ENCODE results near the gene ZPR1. TPM values are rescaled to one million over a fixed set of nuclear protein-coding genes. Genes with fewer than 3 reads are reported as not detected.

ZPR1 gene
- total and polyA plus RNA-seq, 2 of the 4 experiments (the other 2 are of a cell fraction), result 40.8 to 52.0 TPM

DNA sequence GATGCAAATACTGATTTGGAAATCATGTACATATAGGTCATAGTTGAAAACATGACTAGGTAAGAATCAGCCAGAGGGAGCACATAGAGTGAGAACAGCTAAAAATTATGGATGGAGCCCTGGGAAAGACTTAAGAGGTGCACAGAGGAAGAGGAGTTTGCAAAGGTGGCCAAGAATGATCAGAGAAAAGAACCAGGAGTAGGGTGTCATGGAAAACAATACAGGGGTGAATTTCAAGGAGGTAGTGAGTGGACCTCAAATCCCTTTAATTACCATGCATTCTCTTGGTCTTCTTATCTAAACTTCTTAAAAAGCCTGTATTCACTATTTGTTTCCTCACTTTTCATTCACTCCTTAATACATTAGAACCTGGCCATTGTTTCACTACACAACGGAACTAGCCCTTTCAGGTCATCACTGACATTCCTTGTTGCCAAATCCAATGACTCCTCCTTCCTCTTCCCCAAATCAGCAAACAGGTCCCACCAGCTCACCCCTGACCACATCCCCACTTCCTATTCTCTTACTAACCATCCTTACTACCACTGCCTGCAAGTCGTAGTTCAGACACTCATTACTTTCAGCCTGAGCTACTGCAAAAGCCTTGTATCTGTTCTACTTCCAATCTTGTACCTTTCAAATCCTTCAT, 37.6 kb downstream of the ZPR1 start:
- dilution Hi-C loops (cut with HindIII; ENCODE audit: low sequenced_read_pairs, unreplicated experiment), result no loop called here
- in situ Hi-C loops (cut with MboI; ENCODE audit: low sequenced_read_pairs), result no loop called here
- TF ChIP-seq NFE2L2 (IDR thresholded peaks at IDR 0.05; ENCODE audit: low read depth, low read length), result no peak
- no peak for TF ChIP-seq CHD1 (IDR thresholded peaks at IDR 0.05; ENCODE audit: low read depth, low read length)
- TF ChIP-seq, protein P1, sequence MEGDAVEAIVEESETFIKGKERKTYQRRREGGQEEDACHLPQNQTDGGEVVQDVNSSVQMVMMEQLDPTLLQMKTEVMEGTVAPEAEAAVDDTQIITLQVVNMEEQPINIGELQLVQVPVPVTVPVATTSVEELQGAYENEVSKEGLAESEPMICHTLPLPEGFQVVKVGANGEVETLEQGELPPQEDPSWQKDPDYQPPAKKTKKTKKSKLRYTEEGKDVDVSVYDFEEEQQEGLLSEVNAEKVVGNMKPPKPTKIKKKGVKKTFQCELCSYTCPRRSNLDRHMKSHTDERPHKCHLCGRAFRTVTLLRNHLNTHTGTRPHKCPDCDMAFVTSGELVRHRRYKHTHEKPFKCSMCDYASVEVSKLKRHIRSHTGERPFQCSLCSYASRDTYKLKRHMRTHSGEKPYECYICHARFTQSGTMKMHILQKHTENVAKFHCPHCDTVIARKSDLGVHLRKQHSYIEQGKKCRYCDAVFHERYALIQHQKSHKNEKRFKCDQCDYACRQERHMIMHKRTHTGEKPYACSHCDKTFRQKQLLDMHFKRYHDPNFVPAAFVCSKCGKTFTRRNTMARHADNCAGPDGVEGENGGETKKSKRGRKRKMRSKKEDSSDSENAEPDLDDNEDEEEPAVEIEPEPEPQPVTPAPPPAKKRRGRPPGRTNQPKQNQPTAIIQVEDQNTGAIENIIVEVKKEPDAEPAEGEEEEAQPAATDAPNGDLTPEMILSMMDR (conservative IDR thresholded peaks at IDR 0.05; ENCODE audit: low read depth, low read length), result no peak
- no peak for TF ChIP-seq MAZ (IDR thresholded peaks at IDR 0.05; ENCODE audit: borderline replicate concordance, low read depth, low read length)
- no peak for TF ChIP-seq RCOR1 (IDR thresholded peaks at IDR 0.05; ENCODE audit: insufficient replicate concordance, low read length)
- TF ChIP-seq MAFK (IDR thresholded peaks at IDR 0.05; ENCODE audit: low read depth, low read length), result no peak
- no peak for TF ChIP-seq BHLHE40 (IDR thresholded peaks at IDR 0.05; ENCODE audit: low read depth, low read length)
- TF ChIP-seq RAD21 (IDR thresholded peaks at IDR 0.05; ENCODE audit: low read length), result no peak
- TF ChIP-seq, protein P2, sequence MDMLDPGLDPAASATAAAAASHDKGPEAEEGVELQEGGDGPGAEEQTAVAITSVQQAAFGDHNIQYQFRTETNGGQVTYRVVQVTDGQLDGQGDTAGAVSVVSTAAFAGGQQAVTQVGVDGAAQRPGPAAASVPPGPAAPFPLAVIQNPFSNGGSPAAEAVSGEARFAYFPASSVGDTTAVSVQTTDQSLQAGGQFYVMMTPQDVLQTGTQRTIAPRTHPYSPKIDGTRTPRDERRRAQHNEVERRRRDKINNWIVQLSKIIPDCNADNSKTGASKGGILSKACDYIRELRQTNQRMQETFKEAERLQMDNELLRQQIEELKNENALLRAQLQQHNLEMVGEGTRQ (IDR thresholded peaks at IDR 0.05; ENCODE audit: low read depth, low read length), result no peak
- TF ChIP-seq SMC3 (IDR thresholded peaks at IDR 0.05; ENCODE audit: low read depth, low read length), result no peak
- no peak for TF ChIP-seq CEBPB (IDR thresholded peaks at IDR 0.05; ENCODE audit: low read depth, low read length)
- Histone ChIP-seq H3K9me3 (ENCODE audit: control insufficient read depth, insufficient read depth, low read length) (no peaks in the 10 kb centered on the region), H3K4ac (ENCODE audit: low read depth, low read length) (no peak overlapping the region), H2BK15ac (ENCODE audit: low read depth, low read length) (no peak overlapping the region), H3K4me1 (ENCODE audit: control insufficient read depth, insufficient read depth, low read length) (no peaks in the 10 kb centered on the region), H4K5ac (ENCODE audit: low read depth, low read length) (no peak overlapping the region), H2AK5ac (ENCODE audit: low read depth, low read length) (no peak overlapping the region), H3K79me1 (ENCODE audit: low read depth in 1 of 2, low read length in 2 of 2) (peaks cover 0 to 3% of the 10 kb centered on the region in 2 experiments; a peak in 2 of 4 replicates), H3K4me3 (ENCODE audit: insufficient read depth, low read depth, low read length) (no peak overlapping the region), H3K14ac (replicated peaks; ENCODE audit: low read depth, low read length) (no peak overlapping the region), H2BK120ac (ENCODE audit: low read depth, low read length) (no peak overlapping the region), H3K36me3 (ENCODE audit: control insufficient read depth, insufficient read depth, low read length) (peaks cover 22% of the 10 kb centered on the region), H3K9me1 (ENCODE audit: insufficient read depth, low read length) (peaks cover 4% of the 10 kb centered on the region; the same call in 1 of the 2 replicates), H4K91ac (ENCODE audit: insufficient read depth, low read depth, low read length) (no peak overlapping the region), H2AFZ (replicated peaks; ENCODE audit: low read length, poor library complexity) (no peak overlapping the region), H3K27me3 (ENCODE audit: control insufficient read depth, insufficient read depth, low read length) (no peaks in the 10 kb centered on the region), H2BK20ac (ENCODE audit: low read depth, low read length) (no peak overlapping the region), H4K8ac (ENCODE audit: low read depth in 2 of 2, low read length in 2 of 2) (no peak overlapping the region), H3K56ac (ENCODE audit: extremely low read depth, insufficient read depth, low read length) (no peak overlapping the region), H3K27ac (ENCODE audit: insufficient read depth, low read length) (no peak overlapping the region), H4K20me1 (ENCODE audit: insufficient read depth, low read length) (no peaks in the 10 kb centered on the region), H2AK9ac (replicated peaks; ENCODE audit: low read depth, low read length, poor library complexity) (no peak overlapping the region), H2BK5ac (ENCODE audit: low read depth, low read length, poor library complexity, severe bottlenecking) (no peak overlapping the region), H3K9ac (ENCODE audit: low read depth, low read length) (no peak overlapping the region), H3K18ac (ENCODE audit: low read depth, low read length) (no peak overlapping the region), H3K23ac (ENCODE audit: low read depth, low read length) (no peak overlapping the region), H3K4me2 (ENCODE audit: low read depth, low read length) (no peak overlapping the region)
- 100% methylated on average over 2 of the region's 2 CpGs; no CpG with 5 or more reads in 1 of the 2 experiments for WGBS, 2 experiments (ENCODE audit: extremely low coverage in 2 of 2, insufficient read length in 1 of 2)
- POLR2A ChIA-PET (ENCODE audit: unreplicated experiment), result interaction anchor here (0.6 kb wide), 1 partner anchor 1764 kb away, joined by 3 read pairs; no protein-coding TSS in a partner anchor
- no peak for DNase-seq
- CTCF ChIA-PET, result no interaction called here
- intact Hi-C loops (cut with micrococcal nuclease), result no loop called here
- no TSS peak for BruUV-seq (replicated peaks)
- no peak for ATAC-seq (ENCODE audit: low read depth)
